C4-2B (cell line): Measurements from ENCODE around the gene OSM.

Experiments used
- CTCF ChIP-seq: fragments of 450-650 bp; conservative IDR thresholded peaks from 2 replicates; pipeline ENCODE4 v1.5.1; 2017; ENCODE audit warnings: mild to moderate bottlenecking
- ZFX ChIP-seq: fragments of 450-650 bp; IDR thresholded peaks from 2 replicates; pipeline ENCODE4 v1.6.1; 2017

GRCh38 chr22:30247561-30247960 is 19.1 kb downstream of the OSM start:
- TF ChIP-seq CTCF (no peak), ZFX (no peak)
